Pulmonary artery endothelial cell (primary cell): ENCODE data around the gene XIRP2. TPM values are rescaled to one million over a fixed set of nuclear protein-coding genes. Genes with fewer than 3 reads are reported as not detected.

Experiments used
- DNase-seq: peaks from one replicate; pipeline ENCODE4 v3.0.0-alpha.2; 2011; ENCODE audit warnings: low read depth, low spot score
- total RNA-seq: library from RNA; depleted of rRNA; stranded (reverse); fragments of >200 nt; gene quantifications from 2 replicates; pipeline ENCODE4 v1.2.3, GENCODE V29; 2014

The XIRP2 gene
- not detected in 2 replicates for total RNA-seq

GRCh38 chr2:166888180-166888579, at the start of gene XIRP2:
TSS of gene XIRP2 (plus strand) at chr2:166888480. CDS start at chr2:166903483, 15,003 bp downstream.
- no peak for DNase-seq

- no peak for DNase-seq
Measured at GRCh38 chr2:166841152-166841551, 47.1 kb upstream of the XIRP2 start.

- no peak for DNase-seq
Measured at GRCh38 chr2:166841679-166842078, 46.6 kb upstream of the XIRP2 start.

- no peak for DNase-seq
Measured at GRCh38 chr2:166844111-166844510, 44.2 kb upstream of the XIRP2 start.

GRCh38 chr2:166862468-166863132, 25.7 kb upstream of the XIRP2 start:
- DNase-seq: no peak

GRCh38 chr2:166867874-166868514, 20.3 kb upstream of the XIRP2 start:
- no peak for DNase-seq

GRCh38 chr2:166870346-166870745, 17.9 kb upstream of the XIRP2 start:
- no peak for DNase-seq

- no peak for DNase-seq
Measured at GRCh38 chr2:166881177-166881576, 7.1 kb upstream of the XIRP2 start.

GRCh38 chr2:166882851-166883250, 5.4 kb upstream of the XIRP2 start:
- no peak for DNase-seq

GRCh38 chr2:166891727-166892126, 3.4 kb downstream of the XIRP2 start:
- DNase-seq: no peak

GRCh38 chr2:166892397-166892796, 4.1 kb downstream of the XIRP2 start:
- no peak for DNase-seq

GRCh38 chr2:166895243-166895642, 7.0 kb downstream of the XIRP2 start:
- no peak for DNase-seq

GRCh38 chr2:166897666-166898065, 9.4 kb downstream of the XIRP2 start:
- DNase-seq: no peak

GRCh38 chr2:166899676-166900075, 11.4 kb downstream of the XIRP2 start:
- DNase-seq: no peak

GRCh38 chr2:166900700-166901099, 12.4 kb downstream of the XIRP2 start:
- no peak for DNase-seq

- DNase-seq: no peak
Measured at GRCh38 chr2:166901336-166901735, 13.1 kb downstream of the XIRP2 start.

GRCh38 chr2:166916987-166917386, 28.7 kb downstream of the XIRP2 start:
- no peak for DNase-seq

GRCh38 chr2:166917415-166917814, 29.1 kb downstream of the XIRP2 start:
- no peak for DNase-seq

- DNase-seq: no peak
Measured at GRCh38 chr2:166921261-166921896, 33.1 kb downstream of the XIRP2 start.

GRCh38 chr2:166924967-166925366, 36.7 kb downstream of the XIRP2 start:
- DNase-seq: no peak

- no peak for DNase-seq
Measured at GRCh38 chr2:166926657-166927056, 38.4 kb downstream of the XIRP2 start.

- no peak for DNase-seq
Measured at GRCh38 chr2:166932032-166932431, 43.8 kb downstream of the XIRP2 start.

GRCh38 chr2:166934817-166935216, 46.5 kb downstream of the XIRP2 start:
- DNase-seq: no peak
